HT-29 (cell line): ENCODE measurements around the gene HGFAC. TPM values are rescaled to one million over a fixed set of nuclear protein-coding genes. Genes with fewer than 3 reads are reported as not detected.
A peak's percentile ranks its signal among the peaks of the same experiment; 100 is the strongest.

Experiments
- DNase-seq: peaks from one replicate; pipeline ENCODE4 v3.0.0-alpha.2; 2015; ENCODE audit warnings: low spot score
- total RNA-seq: library from RNA; depleted of rRNA; stranded (reverse); fragments of >200 nt; shearing (Covaris generic); gene quantifications from 2 replicates; pipeline ENCODE4 v1.2.3, GENCODE V29; 2014

Gene HGFAC
- total RNA-seq, 1 experiment from 2014 or later: not detected

- DNase-seq: peak; percentile 40
These were observed 43.4 kb downstream of the HGFAC start for GRCh38 chr4:3485011-3485791.

- DNase-seq: no peak
These were observed 44.2 kb downstream of the HGFAC start for GRCh38 chr4:3485886-3486540.

- DNase-seq: no peak
These were observed 45.1 kb downstream of the HGFAC start for GRCh38 chr4:3486541-3487540.

GRCh38 chr4:3487861-3488260, 46.1 kb downstream of the HGFAC start:
- DNase-seq: no peak

- DNase-seq: no peak
These were observed 47.1 kb downstream of the HGFAC start for GRCh38 chr4:3488820-3489219.

GRCh38 chr4:3489451-3489962, 47.7 kb downstream of the HGFAC start:
- DNase-seq: no peak

GRCh38 chr4:3491681-3492405, 50.1 kb downstream of the HGFAC start:
- DNase-seq: no peak

- DNase-seq: no peak
These were observed 51.3 kb downstream of the HGFAC start for GRCh38 chr4:3492741-3493719.

- no peak for DNase-seq
These were observed 52.1 kb downstream of the HGFAC start for GRCh38 chr4:3493720-3494461.

- no peak for DNase-seq
These were observed 52.7 kb downstream of the HGFAC start for GRCh38 chr4:3494462-3494871.

- DNase-seq: no peak
These were observed 53.6 kb downstream of the HGFAC start for GRCh38 chr4:3495204-3495975.

- no peak for DNase-seq
These were observed 54.3 kb downstream of the HGFAC start for GRCh38 chr4:3496021-3496420.

- DNase-seq: no peak
These were observed 55.3 kb downstream of the HGFAC start for GRCh38 chr4:3497095-3497494.

GRCh38 chr4:3497523-3498389, 56.0 kb downstream of the HGFAC start:
- no peak for DNase-seq

- DNase-seq: no peak
These were observed 56.6 kb downstream of the HGFAC start for GRCh38 chr4:3498407-3498806.
